Activated CD8-positive, alpha-beta memory T cell treated with anti-CD3 and anti-CD28 coated beads, Interleukin-2, amount 50 U/mL, for 24 hours (primary cell): ENCODE data around the gene CLDN5.

ENCODE experiments used
- DNase-seq: peaks from one replicate; pipeline ENCODE4 v3.0.0-alpha.2; 2020; ENCODE audit errors: extremely low read depth

Gene CLDN5

DNA sequence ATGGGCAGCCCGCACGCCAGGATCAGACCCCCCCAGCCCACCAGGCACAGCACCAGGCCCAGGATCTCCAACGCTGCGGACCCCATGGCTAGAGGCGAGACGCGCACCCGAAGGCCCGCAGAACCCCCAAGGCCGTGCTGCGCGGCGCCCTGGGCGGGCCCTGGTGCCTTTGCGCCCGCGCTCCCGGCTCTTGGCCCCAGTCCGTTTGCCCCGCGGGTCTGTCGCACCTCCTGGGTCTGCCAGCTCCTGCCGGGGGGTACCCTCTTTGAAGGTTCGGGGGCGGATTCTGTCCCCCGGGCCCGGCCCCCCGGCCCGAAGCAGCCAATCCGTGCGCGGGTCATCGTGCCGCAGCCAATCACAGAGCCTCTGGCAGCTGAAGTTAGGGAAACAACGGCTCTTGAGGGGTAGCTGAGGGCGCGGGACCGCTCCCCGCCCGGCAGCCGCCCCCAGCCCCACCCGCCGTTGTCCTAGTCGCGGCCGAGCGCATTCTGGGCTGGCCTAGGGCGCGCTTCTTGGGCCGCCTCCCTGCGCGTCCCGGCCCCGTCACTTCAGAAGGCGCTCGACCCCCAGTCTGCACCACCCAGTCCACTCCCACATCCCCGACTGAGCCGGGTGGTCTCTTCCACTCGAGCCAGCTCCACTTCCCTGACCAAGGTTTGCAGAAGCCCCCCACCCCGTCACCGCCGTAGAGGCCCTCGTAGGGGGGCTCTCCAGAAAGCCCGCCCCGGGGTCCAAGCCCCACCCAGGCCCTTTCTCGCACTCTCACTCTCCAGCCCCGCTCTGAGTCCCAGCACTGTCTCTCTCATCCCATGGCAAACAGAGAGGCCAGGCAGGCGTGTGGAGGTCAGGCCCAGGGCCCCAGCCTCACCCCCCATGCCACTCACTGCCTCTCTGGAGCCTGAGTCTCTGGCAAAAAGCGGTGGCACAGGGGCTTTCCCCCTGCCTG is at the start of gene CLDN5:
TSS of gene CLDN5 (minus strand) at position 241 of the 946 bp plus-strand sequence. CDS start at position 86, 155 bp downstream.
- no peak for DNase-seq

DNA sequence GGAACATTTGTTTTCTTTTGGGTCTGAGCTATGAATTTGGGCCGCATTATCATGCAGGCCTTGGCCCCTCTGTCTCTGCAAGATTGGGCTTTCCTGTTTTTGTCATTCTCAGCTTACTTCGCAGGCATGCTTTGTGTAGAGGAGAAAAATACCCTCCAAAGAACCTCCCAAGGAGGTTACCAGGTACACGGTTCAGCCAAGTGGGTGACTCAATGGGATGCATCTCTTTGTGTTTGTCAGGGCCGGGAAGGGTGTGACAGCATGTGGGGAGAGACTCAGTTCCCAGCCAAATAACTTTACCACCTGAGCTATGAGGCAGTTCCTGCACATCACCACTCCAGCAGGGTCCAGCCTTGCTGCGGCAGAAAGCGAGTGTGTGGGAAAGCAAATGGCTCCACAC is 47.8 kb upstream of the CLDN5 start:
- DNase-seq, result no peak

DNA sequence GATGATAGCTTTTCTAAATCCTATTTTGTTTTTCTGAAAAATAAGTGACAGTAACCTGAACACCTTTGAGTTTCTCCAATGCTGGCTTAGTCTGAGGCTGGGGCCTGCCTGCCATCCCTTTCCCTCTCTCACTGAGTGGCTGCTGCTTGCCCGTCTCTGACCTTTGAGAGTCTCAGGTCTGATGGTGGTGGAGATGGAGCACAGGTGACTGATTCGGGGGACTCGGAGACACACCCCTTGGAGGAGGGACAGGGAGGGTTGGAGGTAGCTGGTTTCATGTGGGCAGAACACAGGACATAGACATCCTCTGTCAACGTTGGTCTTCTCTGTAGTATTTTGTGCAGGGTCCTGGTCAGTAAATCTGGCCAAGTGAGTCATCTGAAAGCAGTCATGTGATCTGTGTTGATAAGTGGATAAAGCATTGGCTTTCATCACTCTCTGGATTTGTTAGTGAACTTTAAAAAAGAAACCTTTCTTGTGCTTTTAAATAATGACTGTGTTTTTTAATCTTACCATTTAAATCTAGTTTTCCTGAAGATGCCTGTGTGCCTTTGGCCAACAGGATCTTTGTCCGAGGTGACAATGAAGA is 47.1 kb upstream of the CLDN5 start:
- DNase-seq, result no peak

GRCh38 chr22:19569976-19570375 is 45.8 kb upstream of the CLDN5 start:
- no peak for DNase-seq

GRCh38 chr22:19569276-19569640 is 45.0 kb upstream of the CLDN5 start:
- no peak for DNase-seq

GRCh38 chr22:19568337-19569275 is 44.4 kb upstream of the CLDN5 start:
- DNase-seq, result no peak

DNA sequence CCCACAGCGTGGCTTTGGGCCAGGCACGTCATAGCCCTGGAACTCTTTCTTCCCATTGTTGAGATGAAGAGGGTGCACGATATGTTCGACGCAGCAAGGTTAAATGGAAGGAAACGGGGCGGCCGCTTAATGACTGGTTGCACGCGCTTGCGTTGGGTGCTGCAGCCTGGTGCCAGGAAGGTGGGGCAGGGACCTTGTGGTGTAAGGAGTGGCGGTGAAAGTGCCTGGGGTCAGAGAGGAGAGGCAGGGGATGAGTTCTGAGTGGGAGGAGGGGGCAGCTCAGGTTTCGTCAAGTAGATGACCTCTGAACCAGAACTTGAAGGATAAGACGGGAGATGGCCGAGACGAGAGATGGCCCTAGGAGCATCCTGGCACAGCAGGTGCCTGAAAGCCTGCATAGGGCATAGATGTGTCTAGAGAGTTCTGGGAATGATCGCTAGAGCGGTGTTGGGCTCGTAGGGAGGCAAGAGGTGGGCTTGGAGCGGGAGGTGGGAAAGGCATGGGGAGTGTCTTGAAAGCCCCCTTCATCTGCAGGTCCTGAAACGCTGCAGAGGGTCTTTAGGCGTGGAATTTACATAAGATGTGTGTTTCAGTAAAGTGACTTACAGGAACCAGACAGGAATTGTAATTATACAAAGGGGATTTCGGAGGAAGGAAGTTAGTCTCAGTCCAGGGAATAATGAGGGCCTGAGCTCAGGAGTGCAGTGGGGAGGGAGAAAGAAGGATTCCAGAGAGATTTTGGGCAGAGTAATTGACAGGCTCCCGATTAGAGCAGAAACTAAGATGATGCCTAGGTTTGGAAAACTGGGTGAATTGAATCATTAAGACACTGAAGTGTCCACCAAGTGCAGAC is 43.2 kb upstream of the CLDN5 start:
- no peak for DNase-seq

DNA sequence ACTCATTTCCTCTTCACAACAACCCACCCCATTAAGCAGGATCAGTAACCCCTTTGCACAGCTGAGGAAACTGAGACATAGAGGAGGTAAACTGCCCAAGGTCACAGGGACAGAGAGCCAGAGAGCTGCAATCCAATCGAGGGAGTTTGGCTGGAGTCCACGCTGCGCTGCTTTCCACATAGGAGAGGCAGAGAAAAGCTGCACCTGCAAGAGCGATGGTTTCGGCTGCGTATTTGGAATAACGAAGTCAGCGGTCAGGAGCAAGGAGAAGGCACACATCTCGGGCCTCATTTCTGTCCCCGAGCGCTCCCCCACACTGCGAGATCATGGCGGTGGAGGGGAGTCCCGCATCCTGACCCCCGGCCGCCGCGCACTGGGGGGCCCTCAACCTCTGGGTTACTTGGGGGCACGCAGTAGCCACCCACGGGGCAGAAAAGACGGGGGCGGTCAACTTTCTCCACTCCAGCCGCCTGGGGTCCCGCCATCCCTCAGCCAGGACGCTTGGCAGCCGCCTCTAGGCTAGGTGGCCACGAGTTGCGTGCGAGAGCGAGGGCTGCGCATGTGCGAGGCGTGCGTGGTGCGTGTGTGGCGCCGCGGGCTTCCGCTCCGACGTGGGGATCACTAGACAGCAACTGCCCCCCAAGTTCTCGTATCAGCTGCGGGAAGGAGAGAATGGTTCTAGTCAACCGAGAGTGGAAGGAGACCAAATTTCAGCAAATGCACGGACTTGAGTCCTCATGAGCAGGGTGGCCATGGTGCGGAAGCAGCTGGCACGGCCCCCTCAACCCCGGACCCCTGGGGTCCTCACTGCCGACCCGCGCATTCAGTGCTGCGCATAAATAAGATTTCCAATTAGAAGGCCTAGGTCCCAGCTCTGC is 42.3 kb upstream of the CLDN5 start:
- DNase-seq, result no peak

- DNase-seq, result no peak
These were observed 41.4 kb upstream of the CLDN5 start for GRCh38 chr22:19565382-19566278.

DNA sequence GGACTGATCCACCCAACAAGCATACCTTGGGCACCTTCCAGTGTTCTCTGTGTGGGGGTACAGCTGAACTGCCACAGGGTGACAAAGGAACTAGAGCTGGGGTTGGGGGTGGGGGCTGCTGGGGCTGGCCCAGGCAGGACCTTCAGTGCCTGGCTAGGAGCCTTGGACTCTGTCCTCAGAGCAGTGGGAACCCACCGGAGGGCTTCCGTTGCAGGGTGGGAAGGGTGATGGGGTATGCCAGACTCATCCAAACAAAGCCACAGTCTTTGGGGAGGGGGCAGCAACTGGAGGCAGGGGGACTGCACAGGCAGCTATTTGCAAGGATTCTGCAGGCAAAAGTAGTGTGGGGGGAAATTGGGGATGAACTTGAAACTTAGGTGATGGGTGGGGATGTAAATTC is 35.7 kb upstream of the CLDN5 start:
- DNase-seq, result no peak

DNA sequence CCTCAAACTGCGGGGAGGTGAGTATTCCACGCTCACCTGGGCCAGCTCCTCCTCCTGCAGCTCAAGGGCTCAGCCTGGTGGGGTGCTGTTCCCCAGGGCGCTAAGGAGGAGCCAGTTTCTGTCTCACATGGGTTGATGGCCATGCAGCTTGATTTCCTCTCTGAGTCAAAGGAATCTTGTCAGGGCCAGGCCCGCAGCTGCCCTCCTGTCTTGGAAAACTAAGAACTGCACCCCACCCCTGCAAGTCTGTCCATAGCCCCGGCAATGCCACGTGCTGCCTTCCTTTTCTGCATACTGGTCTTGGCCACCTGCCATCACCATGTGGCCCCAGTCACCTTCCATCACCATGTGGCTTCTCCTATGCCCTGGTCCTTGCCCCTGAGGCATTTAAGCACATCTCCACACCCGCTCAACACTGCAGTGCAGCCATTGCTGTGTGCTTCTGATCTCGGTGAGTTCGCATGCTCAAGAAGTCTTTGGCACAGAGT is 35.2 kb upstream of the CLDN5 start:
- DNase-seq, result no peak

DNA sequence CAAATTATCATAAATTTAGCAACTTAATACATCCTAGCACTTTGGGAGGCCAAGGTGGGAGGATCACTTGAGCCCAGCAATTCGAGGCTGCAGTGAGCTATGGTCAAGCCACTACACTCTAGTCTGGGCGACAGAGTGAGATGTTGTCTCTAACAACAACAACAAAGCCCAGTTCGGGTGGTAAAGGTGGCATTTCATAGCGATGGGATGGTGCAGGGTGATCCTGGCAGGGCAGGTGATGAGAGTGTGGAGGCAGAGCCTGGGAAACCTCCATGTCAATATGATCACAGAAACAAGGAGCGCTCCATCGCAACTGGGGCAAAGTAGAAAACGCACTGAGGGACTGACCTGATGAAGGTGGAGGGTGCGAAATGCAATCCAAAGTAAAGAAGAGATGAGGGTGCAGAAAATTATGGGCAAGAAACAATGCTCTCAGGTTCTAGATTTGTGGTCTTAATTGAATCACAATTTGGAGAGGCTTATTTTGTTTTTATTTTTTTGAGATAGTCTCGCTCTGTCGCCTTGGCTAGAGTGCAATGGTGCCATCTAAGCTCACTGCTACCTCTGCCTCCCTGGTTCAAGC is 32.8 kb upstream of the CLDN5 start:
- DNase-seq, result no peak

GRCh38 chr22:19555651-19556050 is 31.4 kb upstream of the CLDN5 start:
- DNase-seq, result no peak

DNA sequence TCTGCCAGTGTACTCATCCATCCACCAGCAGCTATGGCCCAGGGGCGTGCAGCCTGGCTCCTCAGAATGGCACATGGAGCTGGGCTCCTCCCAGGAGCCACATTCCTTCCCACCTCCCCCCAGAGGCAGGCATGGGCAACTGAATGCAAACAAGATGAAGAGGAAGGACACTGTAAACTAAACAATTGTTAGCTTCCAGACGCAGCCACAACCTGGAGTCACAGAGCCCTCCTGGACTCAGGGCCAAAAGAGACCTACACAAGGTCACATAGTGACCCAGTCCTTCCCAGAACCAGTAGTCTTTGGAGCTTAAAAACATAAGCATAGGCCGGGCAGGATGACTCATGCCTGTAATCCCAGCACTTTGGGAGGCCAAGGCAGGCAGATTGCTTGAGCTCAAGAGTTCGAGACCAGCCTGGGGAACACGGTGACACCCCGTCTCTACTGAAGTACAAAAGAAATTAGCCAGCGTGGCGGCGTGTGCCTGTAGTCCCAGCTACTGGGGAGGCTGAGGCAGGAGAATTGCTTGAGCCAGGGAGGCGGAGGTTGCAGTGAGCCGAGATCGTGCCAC is 30.7 kb upstream of the CLDN5 start:
- DNase-seq, result no peak

- no peak for DNase-seq
These were observed 29.0 kb upstream of the CLDN5 start for GRCh38 chr22:19553201-19553600.

DNA sequence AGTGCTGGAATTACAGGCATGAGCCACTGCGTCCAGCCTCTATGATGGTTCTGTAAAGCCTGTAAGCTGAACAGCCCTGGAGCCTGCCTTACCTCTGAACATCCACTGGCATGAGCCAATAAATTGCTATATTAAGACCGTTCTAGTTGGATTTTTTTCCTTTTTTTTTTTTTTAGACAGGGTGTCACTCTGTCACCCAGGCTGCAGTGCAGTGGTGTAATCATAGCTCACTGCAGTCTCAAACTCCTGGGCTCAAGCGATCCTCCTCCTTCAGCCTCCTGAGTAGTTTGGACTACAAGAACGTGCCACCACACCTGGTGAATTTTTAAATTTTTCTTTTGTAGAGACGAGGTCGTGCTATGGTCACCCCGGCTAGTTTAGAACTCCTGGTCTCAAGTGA is 26.2 kb upstream of the CLDN5 start:
- DNase-seq, result no peak

DNA sequence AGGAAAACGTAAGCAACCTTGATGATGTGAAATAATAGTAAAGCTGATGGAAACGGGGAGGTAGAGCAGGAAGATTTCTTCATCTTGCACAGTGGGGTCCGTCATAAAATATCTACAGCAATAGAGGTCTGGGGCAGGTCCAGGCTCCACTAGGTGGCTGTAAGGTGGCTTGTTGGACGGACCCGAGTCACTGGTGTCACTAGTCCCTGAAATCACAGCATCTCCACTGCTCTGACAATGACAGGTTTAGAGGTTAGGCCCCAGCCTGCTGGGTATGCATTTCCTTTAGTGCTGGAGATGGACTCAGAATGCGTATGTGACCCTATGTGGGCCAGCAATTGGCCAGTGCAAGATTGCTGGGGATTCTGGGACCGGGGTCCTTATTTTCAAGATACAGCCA is 25.2 kb upstream of the CLDN5 start:
- no peak for DNase-seq

DNA sequence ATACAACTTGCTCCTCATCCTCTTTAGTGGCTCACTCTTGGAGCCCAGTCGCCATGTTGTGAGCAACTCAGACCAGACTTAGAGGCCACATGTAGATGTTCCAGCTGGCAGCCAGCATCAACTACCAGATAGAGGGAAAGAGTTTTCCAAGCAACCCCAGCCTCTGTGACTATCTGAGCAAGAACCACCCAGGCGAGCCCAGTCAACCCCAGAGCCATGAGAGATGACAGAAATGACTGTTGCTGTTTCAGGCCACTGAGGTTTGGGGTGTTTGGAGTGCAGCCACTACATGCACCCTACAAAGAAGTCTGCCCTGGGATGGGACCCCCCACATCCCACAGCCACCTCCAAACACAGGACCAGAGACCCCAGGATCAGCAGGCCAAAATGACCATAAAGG is 24.8 kb upstream of the CLDN5 start:
- DNase-seq, result no peak
